Measurements from ENCODE around the gene B3GALT2.
"Not testable (repeated sequence)": the region's sequence is repeated elsewhere in the genome, so short reads cannot be mapped to it uniquely, and the experiment has no call there.

The B3GALT2 gene, protein sequence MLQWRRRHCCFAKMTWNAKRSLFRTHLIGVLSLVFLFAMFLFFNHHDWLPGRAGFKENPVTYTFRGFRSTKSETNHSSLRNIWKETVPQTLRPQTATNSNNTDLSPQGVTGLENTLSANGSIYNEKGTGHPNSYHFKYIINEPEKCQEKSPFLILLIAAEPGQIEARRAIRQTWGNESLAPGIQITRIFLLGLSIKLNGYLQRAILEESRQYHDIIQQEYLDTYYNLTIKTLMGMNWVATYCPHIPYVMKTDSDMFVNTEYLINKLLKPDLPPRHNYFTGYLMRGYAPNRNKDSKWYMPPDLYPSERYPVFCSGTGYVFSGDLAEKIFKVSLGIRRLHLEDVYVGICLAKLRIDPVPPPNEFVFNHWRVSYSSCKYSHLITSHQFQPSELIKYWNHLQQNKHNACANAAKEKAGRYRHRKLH

GRCh38 chr1:193185901-193186731 is at the start of gene B3GALT2:
Gene B3GALT2 (minus strand): TSS chr1:193186613. CDS start chr1:193181562, 5,051 bp downstream.
- peaks cover 5% of the 10 kb centered on the region for H3K36me3 Mint-ChIP-seq
- H3K4me1 Mint-ChIP-seq, result peaks cover 38% of the 10 kb centered on the region
- no peak for ATAC-seq
- no peaks in the 10 kb centered on the region for H3K27me3 Mint-ChIP-seq
- H3K27ac Mint-ChIP-seq, result no peak within 1 kb of the TSS
- no peaks in the 10 kb centered on the region for H3K9me3 Mint-ChIP-seq
- no peak within 1 kb of the TSS for H3K4me3 Mint-ChIP-seq

DNA sequence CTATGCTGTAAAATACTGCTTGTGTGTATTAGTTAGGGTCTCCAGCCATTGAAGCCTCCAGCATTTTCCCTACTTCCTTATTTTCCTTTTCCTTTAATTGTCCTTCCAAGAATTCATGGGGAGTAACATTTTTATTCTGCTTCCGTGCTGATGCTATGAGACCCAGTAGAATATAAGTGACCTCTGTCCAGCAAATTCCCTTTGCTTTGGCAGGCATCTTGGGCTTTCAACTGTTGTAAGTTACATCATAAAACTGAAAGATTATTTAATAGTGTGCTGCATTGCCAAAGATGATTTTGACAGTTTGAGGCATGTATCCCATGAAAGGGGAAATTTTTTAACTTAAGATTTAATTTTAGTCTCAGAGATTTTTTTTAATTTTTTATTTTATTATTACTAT is 48.1 kb upstream of the B3GALT2 start:
- ATAC-seq, result no peak
- Mint-ChIP-seq H3K27ac (no peak overlapping the region), H3K9me3 (no peaks in the 10 kb centered on the region), H3K4me1 (no peaks in the 10 kb centered on the region), H3K4me3 (no peak overlapping the region), H3K36me3 (peaks cover 48% of the 10 kb centered on the region), H3K27me3 (no peaks in the 10 kb centered on the region)

DNA sequence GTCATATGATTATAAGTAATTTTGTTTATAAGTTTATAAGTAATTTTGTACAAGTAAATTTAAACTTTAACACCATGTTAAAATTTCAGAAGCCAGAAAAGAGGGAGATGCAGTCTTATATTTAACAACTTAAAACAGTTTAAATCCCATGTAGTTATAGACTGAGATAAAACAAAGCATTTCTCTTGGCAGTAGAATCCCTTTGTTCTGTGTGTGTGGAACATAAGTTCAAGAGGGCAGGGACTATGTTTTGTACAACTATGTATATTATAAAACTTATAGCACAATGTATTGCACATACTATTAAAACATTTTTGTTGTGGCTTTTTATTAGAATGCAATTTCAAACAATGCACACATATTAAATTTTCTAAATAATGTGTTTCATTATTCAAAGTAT is 44.7 kb upstream of the B3GALT2 start:
- peaks cover 39% of the 10 kb centered on the region for H3K36me3 Mint-ChIP-seq
- H3K27ac Mint-ChIP-seq, H3K4me1 Mint-ChIP-seq, ATAC-seq, H3K9me3 Mint-ChIP-seq, H3K4me3 Mint-ChIP-seq, H3K27me3 Mint-ChIP-seq: not testable (repeated sequence)

DNA sequence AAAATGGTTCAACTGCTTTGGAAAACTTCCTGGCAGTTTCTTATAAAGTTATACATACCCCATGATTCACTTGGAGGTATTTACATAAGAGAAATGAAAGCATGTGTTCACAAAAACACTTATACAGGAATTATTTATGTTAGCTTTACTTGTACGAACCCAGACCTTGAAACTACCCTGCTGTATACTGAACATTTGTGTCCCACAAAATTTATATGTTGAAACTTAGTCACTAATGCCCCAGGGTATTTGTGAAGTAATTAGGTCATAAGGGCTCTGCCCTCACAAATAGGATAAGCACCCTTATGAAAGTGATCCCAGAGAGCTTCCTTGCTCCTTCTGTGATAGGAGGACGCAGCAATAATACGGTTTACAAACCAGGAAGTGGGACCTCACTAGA is 42.7 kb upstream of the B3GALT2 start:
- H3K9me3 Mint-ChIP-seq, result no peaks in the 10 kb centered on the region
- H3K27ac Mint-ChIP-seq, result no peak overlapping the region
- H3K4me1 Mint-ChIP-seq, result peaks cover 16% of the 10 kb centered on the region
- no peaks in the 10 kb centered on the region for H3K27me3 Mint-ChIP-seq
- H3K4me3 Mint-ChIP-seq, result no peak overlapping the region
- no peak for ATAC-seq
- peaks cover 43% of the 10 kb centered on the region for H3K36me3 Mint-ChIP-seq

- H3K4me1 Mint-ChIP-seq, result peaks cover 16% of the 10 kb centered on the region
- H3K36me3 Mint-ChIP-seq, result peaks cover 73% of the 10 kb centered on the region
- no peaks in the 10 kb centered on the region for H3K27me3 Mint-ChIP-seq
- no peak overlapping the region for H3K27ac Mint-ChIP-seq
- no peak for ATAC-seq
- H3K4me3 Mint-ChIP-seq, result no peak overlapping the region
- no peaks in the 10 kb centered on the region for H3K9me3 Mint-ChIP-seq
Observed at GRCh38 chr1:193222056-193222615, 35.7 kb upstream of the B3GALT2 start.

- Mint-ChIP-seq H3K4me1 (peaks cover 13% of the 10 kb centered on the region), H3K4me3 (no peak overlapping the region), H3K9me3 (no peaks in the 10 kb centered on the region), H3K27ac (no peak overlapping the region), H3K36me3 (peaks cover 73% of the 10 kb centered on the region), H3K27me3 (no peaks in the 10 kb centered on the region)
- no peak for ATAC-seq
Observed at GRCh38 chr1:193221651-193222050, 35.2 kb upstream of the B3GALT2 start.

DNA sequence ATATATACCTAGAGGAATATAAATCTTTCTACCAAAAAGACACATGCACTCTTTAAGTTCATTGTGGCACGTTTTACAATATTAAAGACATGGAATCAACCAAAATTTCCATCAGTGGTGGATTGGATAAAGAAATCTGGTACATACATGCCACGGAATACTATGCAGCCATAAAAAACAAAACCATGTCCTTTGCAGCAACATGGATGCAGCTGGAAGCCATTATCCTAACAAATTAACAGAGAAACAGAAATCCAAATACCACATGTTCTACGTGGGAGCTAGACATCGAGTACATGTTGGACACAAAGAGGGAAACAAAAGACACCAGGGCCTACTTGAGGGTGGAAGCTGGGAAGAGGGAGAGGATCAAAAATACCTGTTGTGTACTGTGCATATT is 33.0 kb upstream of the B3GALT2 start:
- no peaks in the 10 kb centered on the region for H3K9me3 Mint-ChIP-seq
- H3K4me1 Mint-ChIP-seq, result no peaks in the 10 kb centered on the region
- H3K4me3 Mint-ChIP-seq, result no peak overlapping the region
- no peak for ATAC-seq
- no peaks in the 10 kb centered on the region for H3K27me3 Mint-ChIP-seq
- peaks cover 65% of the 10 kb centered on the region for H3K36me3 Mint-ChIP-seq
- no peak overlapping the region for H3K27ac Mint-ChIP-seq

DNA sequence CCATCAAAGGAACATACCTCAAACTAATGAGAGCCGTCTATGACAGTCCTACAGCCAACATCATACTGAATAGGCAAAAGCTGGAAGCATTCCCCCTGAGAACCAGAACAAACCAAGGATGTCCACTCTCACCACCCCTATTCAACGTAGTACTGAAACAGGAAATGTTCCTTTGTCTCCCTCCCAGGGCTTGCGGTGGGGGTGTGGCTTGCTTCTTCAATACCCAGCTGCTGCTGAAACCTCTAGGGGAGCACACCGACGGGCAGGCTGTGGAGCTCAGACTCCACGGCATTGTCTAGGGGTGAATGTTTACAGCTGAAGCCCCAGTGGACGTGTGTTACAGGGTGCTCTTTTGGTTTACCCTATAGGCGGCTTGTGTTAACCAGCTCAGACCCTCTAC is 30.5 kb upstream of the B3GALT2 start:
- no peaks in the 10 kb centered on the region for H3K4me1 Mint-ChIP-seq
- H3K27ac Mint-ChIP-seq, result no peak overlapping the region
- H3K9me3 Mint-ChIP-seq, result no peaks in the 10 kb centered on the region
- no peak for ATAC-seq
- peaks cover 60% of the 10 kb centered on the region for H3K36me3 Mint-ChIP-seq
- H3K4me3 Mint-ChIP-seq, result no peak overlapping the region
- H3K27me3 Mint-ChIP-seq, result no peaks in the 10 kb centered on the region

- Mint-ChIP-seq H3K4me1 (peaks cover 8% of the 10 kb centered on the region), H3K9me3 (no peaks in the 10 kb centered on the region), H3K36me3 (peaks cover 67% of the 10 kb centered on the region), H3K4me3 (no peak overlapping the region), H3K27ac (no peak overlapping the region), H3K27me3 (no peaks in the 10 kb centered on the region)
- ATAC-seq, result no peak
Observed at GRCh38 chr1:193213998-193214397, 27.6 kb upstream of the B3GALT2 start.

GRCh38 chr1:193212637-193213036 is 26.2 kb upstream of the B3GALT2 start:
- Mint-ChIP-seq H3K9me3 (peaks cover 2% of the 10 kb centered on the region), H3K36me3 (peaks cover 67% of the 10 kb centered on the region), H3K4me3 (no peak overlapping the region), H3K4me1 (peaks cover 8% of the 10 kb centered on the region), H3K27me3 (no peaks in the 10 kb centered on the region), H3K27ac (no peak overlapping the region)
- no peak for ATAC-seq

DNA sequence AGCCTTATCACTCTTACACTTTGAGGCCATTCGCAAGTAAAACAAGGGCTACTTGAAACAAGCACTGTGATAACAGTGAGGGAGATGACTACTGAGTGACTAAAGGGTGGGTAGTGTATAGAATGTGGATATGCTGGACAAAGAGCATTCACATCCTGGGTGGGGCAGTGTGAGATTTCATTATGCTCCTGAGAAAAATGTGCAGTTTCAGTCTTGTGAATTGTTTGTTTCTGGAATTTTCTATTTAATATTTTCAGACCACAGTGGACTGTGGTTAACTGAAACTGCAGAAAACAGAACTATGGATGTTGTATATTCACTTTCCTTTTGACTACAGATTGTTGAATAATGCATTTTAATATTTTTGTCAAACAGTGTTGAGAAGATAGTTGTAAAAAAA is 25.1 kb upstream of the B3GALT2 start:
- no peak for ATAC-seq
- H3K36me3 Mint-ChIP-seq, result peaks cover 67% of the 10 kb centered on the region
- no peak overlapping the region for H3K4me3 Mint-ChIP-seq
- H3K27me3 Mint-ChIP-seq, result no peaks in the 10 kb centered on the region
- H3K9me3 Mint-ChIP-seq, result peaks cover 6% of the 10 kb centered on the region
- peaks cover 8% of the 10 kb centered on the region for H3K4me1 Mint-ChIP-seq
- no peak overlapping the region for H3K27ac Mint-ChIP-seq

- H3K27me3 Mint-ChIP-seq, result no peaks in the 10 kb centered on the region
- H3K4me1 Mint-ChIP-seq, result peaks cover 8% of the 10 kb centered on the region
- no peak overlapping the region for H3K4me3 Mint-ChIP-seq
- H3K36me3 Mint-ChIP-seq, result peaks cover 67% of the 10 kb centered on the region
- peaks cover 11% of the 10 kb centered on the region for H3K9me3 Mint-ChIP-seq
- ATAC-seq, result no peak
- H3K27ac Mint-ChIP-seq, result no peak overlapping the region
Observed at GRCh38 chr1:193210996-193211395, 24.6 kb upstream of the B3GALT2 start.

DNA sequence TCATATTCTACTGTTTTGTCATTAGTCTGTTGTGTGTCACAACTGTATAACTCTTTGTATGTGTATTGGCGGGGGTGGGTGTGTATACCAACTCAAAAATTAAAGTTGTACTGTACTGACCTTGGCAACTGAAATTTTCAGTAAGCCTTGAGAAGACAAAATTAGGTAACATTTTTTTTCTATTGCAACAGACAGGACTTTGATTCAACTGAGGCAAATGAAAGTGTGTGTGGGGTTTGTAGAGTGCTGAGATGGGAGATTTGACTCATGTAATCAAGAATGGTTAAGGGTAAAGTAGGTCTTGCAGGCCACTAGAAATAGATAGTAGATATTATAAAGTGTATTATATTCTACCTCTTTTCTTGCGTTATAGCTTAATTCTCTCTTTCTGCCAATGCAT is 14.6 kb upstream of the B3GALT2 start:
- Mint-ChIP-seq H3K27me3 (no peaks in the 10 kb centered on the region), H3K4me3 (no peak overlapping the region), H3K9me3 (peaks cover 8% of the 10 kb centered on the region), H3K36me3 (peaks cover 27% of the 10 kb centered on the region), H3K27ac (no peak overlapping the region), H3K4me1 (peaks cover 12% of the 10 kb centered on the region)
- ATAC-seq, result no peak

DNA sequence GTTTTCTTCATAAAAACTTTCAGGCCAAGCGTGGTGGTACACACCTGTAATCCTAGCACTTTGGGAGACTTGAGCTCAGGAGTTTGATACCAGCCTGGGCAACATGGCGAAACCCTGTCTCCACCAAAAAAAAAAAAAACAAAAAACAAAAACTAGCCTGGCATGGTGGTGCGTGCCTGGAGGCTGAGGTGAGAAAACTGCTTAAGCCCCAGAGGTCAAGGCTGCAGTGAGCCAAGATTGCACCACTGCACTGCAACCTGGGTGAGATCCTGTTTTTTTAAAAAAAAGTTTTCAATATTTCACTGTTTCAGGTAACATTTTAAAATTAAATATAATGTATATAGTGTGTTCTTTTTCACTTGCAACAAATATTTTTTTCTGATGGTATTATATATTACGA is 13.5 kb upstream of the B3GALT2 start:
- Mint-ChIP-seq H3K36me3 (peaks cover 25% of the 10 kb centered on the region), H3K4me1 (peaks cover 23% of the 10 kb centered on the region), H3K9me3 (no peaks in the 10 kb centered on the region), H3K4me3 (no peak overlapping the region), H3K27ac (no peak overlapping the region), H3K27me3 (no peaks in the 10 kb centered on the region)
- ATAC-seq, result no peak

DNA sequence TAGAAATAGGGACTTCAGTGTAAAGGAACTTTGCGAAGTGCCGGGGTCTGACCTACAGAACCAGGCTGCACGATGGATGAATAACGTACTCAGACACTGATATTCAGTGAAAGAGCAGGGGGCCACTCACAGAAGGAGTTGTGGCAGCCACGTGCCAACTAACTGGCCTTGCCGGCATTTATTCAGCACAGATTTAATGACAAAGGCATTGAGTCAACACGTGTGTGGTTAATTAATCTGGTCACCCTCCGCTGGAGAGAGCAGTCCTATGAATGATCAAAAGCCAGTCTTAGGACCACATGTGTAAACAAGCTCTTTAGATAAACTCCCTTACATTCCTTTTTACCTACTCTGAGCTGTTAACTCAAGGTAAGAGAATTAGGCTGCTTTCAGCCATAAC is 6.2 kb upstream of the B3GALT2 start:
- Mint-ChIP-seq H3K27ac (no peak overlapping the region), H3K9me3 (peaks cover 2% of the 10 kb centered on the region), H3K4me1 (peaks cover 30% of the 10 kb centered on the region), H3K36me3 (peaks cover 28% of the 10 kb centered on the region), H3K27me3 (no peaks in the 10 kb centered on the region), H3K4me3 (no peak overlapping the region)
- no peak for ATAC-seq
